Endodermal cell (in vitro differentiated cells): ENCODE measurements around the gene LRRC45. TPM values are rescaled to one million over a fixed set of nuclear protein-coding genes. Genes with fewer than 3 reads are reported as not detected.

Source experiments
- DNase-seq: peaks from one replicate; pipeline ENCODE4 v3.0.0-alpha.2; 2017
- H3K27ac ChIP-seq: 2 replicates; pipeline ENCODE4 v1.5.1; 2013; ENCODE audit warnings: mild to moderate bottlenecking, low read depth, low read length, moderate library complexity
- H3K27me3 ChIP-seq: 2 replicates; pipeline ENCODE4 v1.6.1; 2013; ENCODE audit warnings: mild to moderate bottlenecking, low read length, moderate library complexity; ENCODE audit not compliant: insufficient read depth, control insufficient read depth, poor library complexity, severe bottlenecking
- H3K36me3 ChIP-seq: 2 replicates; pipeline ENCODE4 v1.7.0; 2013; ENCODE audit warnings: mild to moderate bottlenecking, low read length, moderate library complexity; ENCODE audit not compliant: control insufficient read depth, insufficient read depth
- H3K4me1 ChIP-seq: one replicate; pipeline ENCODE4 v1.7.0; 2013; ENCODE audit warnings: low read length; ENCODE audit not compliant: control insufficient read depth, insufficient read depth
- H3K4me3 ChIP-seq: 2 replicates; pipeline ENCODE4 v1.5.1; 2013; ENCODE audit warnings: mild to moderate bottlenecking, low read length, moderate library complexity
- H3K9ac ChIP-seq: 2 replicates; pipeline ENCODE4 v1.6.1; 2013; ENCODE audit warnings: mild to moderate bottlenecking, low read length, moderate library complexity; ENCODE audit not compliant: poor library complexity, severe bottlenecking; ENCODE audit errors: extremely low read depth
- H3K9me3 ChIP-seq: 2 replicates; pipeline ENCODE4 v1.6.1; 2013; ENCODE audit warnings: mild to moderate bottlenecking, low read length, moderate library complexity; ENCODE audit not compliant: control insufficient read depth
- H3K27ac Mint-ChIP-seq: 2 replicates; pipeline ENCODE4 v1.8.0; 2020; ENCODE audit warnings: mixed read lengths
- H3K27me3 Mint-ChIP-seq: 2 replicates; pipeline ENCODE4 v1.8.0; 2021; ENCODE audit warnings: mild to moderate bottlenecking, mixed read lengths; ENCODE audit not compliant: insufficient read depth
- H3K36me3 Mint-ChIP-seq: 2 replicates; pipeline ENCODE4 v1.8.0; 2020; ENCODE audit warnings: low read depth, mixed read lengths
- H3K4me1 Mint-ChIP-seq: 2 replicates; pipeline ENCODE4 v1.8.0; 2020; ENCODE audit warnings: mixed read lengths
- H3K4me3 Mint-ChIP-seq: 2 replicates; pipeline ENCODE4 v1.8.0; 2020; ENCODE audit warnings: mild to moderate bottlenecking, moderate library complexity, mixed read lengths
- H3K9me3 Mint-ChIP-seq: 2 replicates; pipeline ENCODE4 v1.8.0; 2020; ENCODE audit warnings: mild to moderate bottlenecking, mixed read lengths
- WGBS, 2 experiments: methylation state at CpG; one replicate each; pipeline versions ENCODE4 v1.1.5 to v1.1.7; 2013; ENCODE audit warnings: missing lambda C conversion rate in 2 of 2, mixed read lengths in 1 of 2; ENCODE audit not compliant: insufficient coverage in 1 of 2, insufficient read length in 1 of 2; 5-methylcytosine and 5-hydroxymethylcytosine counted together
- total RNA-seq, 2 donors: library from RNA; stranded (reverse); fragmentation: NEBNext Ultra II Directional in 1 of 2; extraction: Animal tissue kit (Norgen Biotek cat#: 25700) in 1 of 2; gene quantifications; 2 replicates in 1 of 2; 3 replicates in 1 of 2; pipeline ENCODE4 v1.2.1, GENCODE V29; 2021
- TF ChIP-seq, protein P1 (sequence below): fragments of 200-600 bp; sonication (generic); conservative IDR thresholded peaks from 2 replicates; pipeline ENCODE4 v1.5.0; 2021; ENCODE audit warnings: antibody characterized with exemption, mild to moderate bottlenecking

LRRC45 gene
- total RNA-seq, 2 donors from 2014 or later = 35.1 to 38.9 TPM

DNA sequence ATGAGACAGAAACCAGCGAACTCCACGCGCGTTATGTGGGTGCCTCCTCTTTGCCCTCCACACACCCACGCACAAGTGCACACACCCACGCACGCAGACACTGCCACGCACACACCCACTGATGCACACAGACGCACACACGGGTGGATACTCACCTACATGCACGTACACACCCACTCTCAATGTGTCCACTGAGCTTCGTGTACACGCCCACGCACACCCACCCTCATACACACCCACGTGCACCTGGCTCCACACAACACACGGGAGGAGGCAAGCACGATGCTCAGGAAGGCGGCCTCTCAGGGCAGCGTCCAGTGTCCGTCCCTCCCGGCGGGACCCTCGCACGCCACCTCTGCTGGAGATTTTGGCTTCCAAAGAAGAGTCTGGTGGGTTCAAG lies 24.3 kb downstream of the LRRC45 start:
- TF ChIP-seq, protein P1, sequence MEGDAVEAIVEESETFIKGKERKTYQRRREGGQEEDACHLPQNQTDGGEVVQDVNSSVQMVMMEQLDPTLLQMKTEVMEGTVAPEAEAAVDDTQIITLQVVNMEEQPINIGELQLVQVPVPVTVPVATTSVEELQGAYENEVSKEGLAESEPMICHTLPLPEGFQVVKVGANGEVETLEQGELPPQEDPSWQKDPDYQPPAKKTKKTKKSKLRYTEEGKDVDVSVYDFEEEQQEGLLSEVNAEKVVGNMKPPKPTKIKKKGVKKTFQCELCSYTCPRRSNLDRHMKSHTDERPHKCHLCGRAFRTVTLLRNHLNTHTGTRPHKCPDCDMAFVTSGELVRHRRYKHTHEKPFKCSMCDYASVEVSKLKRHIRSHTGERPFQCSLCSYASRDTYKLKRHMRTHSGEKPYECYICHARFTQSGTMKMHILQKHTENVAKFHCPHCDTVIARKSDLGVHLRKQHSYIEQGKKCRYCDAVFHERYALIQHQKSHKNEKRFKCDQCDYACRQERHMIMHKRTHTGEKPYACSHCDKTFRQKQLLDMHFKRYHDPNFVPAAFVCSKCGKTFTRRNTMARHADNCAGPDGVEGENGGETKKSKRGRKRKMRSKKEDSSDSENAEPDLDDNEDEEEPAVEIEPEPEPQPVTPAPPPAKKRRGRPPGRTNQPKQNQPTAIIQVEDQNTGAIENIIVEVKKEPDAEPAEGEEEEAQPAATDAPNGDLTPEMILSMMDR = no peak
- H3K4me3 ChIP-seq = no peak overlapping the region
- H3K4me1 ChIP-seq = no peaks in the 10 kb centered on the region
- H3K27ac Mint-ChIP-seq = no peak overlapping the region
- no peaks in the 10 kb centered on the region for H3K9me3 Mint-ChIP-seq
- H3K36me3 ChIP-seq = peaks cover 22% of the 10 kb centered on the region
- WGBS, 2 experiments = 93 to 95% methylated on average over 13 to 24 of the region's 24 CpGs
- no peaks in the 10 kb centered on the region for H3K27me3 Mint-ChIP-seq
- DNase-seq = no peak
- H3K9ac ChIP-seq = no peak overlapping the region
- peaks cover 11% of the 10 kb centered on the region for H3K36me3 Mint-ChIP-seq
- no peak overlapping the region for H3K4me3 Mint-ChIP-seq
- no peak overlapping the region for H3K27ac ChIP-seq
- H3K27me3 ChIP-seq = no peaks in the 10 kb centered on the region
- H3K9me3 ChIP-seq = no peaks in the 10 kb centered on the region
- peaks cover 4% of the 10 kb centered on the region for H3K4me1 Mint-ChIP-seq

DNA sequence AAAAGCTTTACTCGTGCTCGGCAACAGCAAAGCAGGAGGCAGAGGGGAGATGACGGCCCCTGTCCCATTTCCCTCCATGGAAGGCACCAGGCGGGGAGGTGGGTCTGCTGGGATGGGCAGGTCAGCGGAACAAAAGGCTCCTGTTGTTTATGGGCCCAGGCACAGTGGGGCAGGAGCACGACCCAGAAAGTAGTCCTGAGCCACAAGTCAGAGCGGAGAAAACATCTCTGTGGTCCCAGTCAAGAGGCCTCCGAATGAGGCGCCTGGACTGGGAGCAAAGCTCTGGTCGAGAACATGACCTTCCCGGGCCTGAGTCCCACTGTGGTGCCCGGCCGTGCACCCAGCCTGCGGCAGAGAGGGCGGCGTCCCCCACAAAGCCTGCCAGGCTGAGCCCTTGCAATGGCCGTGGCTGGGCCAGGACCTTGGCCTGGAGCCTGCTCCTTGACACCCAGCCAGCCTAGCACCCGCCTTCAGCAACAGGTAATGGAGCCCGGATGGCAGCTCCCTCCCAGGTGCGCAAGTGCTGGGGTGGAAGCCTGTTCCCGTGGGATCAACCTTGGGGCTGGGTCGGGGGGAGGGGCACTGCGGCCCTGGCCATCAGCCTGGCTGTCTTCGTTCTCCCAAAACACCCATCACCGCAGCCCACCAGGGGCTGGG lies 24.9 kb downstream of the LRRC45 start:
- H3K36me3 ChIP-seq = peaks cover 23% of the 10 kb centered on the region
- TF ChIP-seq, protein P1 = no peak
- H3K4me1 ChIP-seq = no peaks in the 10 kb centered on the region
- H3K27me3 ChIP-seq = no peaks in the 10 kb centered on the region
- WGBS, 2 experiments = 91 to 93% methylated on average over 18 to 25 of the region's 25 CpGs
- no peak overlapping the region for H3K9ac ChIP-seq
- no peak overlapping the region for H3K27ac Mint-ChIP-seq
- H3K27ac ChIP-seq = no peak overlapping the region
- no peak overlapping the region for H3K4me3 ChIP-seq
- H3K9me3 Mint-ChIP-seq = no peaks in the 10 kb centered on the region
- no peak for DNase-seq
- no peak overlapping the region for H3K4me3 Mint-ChIP-seq
- peaks cover 4% of the 10 kb centered on the region for H3K4me1 Mint-ChIP-seq
- H3K27me3 Mint-ChIP-seq = no peaks in the 10 kb centered on the region
- H3K36me3 Mint-ChIP-seq = peaks cover 11% of the 10 kb centered on the region
- H3K9me3 ChIP-seq = no peaks in the 10 kb centered on the region

DNA sequence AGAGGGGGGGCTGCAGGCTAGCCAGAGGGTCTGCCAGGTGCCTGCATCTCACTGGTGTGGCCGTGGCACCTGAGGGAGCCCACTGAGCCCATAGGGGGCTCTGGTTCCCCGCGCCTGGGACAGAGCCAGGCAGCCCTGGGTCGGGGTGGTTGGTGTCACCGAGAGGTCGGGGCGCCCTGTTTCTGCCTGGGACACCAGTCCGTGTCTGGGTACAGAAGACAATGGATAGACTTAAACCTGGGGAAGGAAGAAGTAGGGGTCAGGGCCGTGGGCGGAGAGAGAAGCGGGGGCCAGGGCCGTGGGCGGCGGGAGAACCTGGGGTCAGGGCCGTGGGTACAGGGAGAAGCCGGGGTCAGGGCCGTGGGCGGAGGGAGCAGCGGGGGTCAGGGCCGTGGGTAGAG lies 25.5 kb downstream of the LRRC45 start:
- H3K27ac ChIP-seq = no peak overlapping the region
- no peak overlapping the region for H3K27ac Mint-ChIP-seq
- H3K9me3 ChIP-seq = no peaks in the 10 kb centered on the region
- H3K36me3 ChIP-seq = peaks cover 28% of the 10 kb centered on the region
- no peak overlapping the region for H3K4me3 Mint-ChIP-seq
- no peaks in the 10 kb centered on the region for H3K9me3 Mint-ChIP-seq
- H3K36me3 Mint-ChIP-seq = peaks cover 11% of the 10 kb centered on the region
- no peak overlapping the region for H3K4me3 ChIP-seq
- 94 to 100% methylated on average over 1 to 20 of the region's 20 CpGs for WGBS, 2 experiments
- H3K4me1 Mint-ChIP-seq = peaks cover 4% of the 10 kb centered on the region
- H3K27me3 ChIP-seq = no peaks in the 10 kb centered on the region
- TF ChIP-seq, protein P1 = no peak
- no peak overlapping the region for H3K9ac ChIP-seq
- H3K4me1 ChIP-seq = no peaks in the 10 kb centered on the region
- H3K27me3 Mint-ChIP-seq = no peaks in the 10 kb centered on the region
- DNase-seq = no peak
